Neural cell (in vitro differentiated cells): Measurements from ENCODE around the gene DCAF7. TPM values are rescaled to one million over a fixed set of nuclear protein-coding genes. Genes with fewer than 3 reads are reported as not detected.

Source experiments
- H2AFZ ChIP-seq: fragments of 200-600, 300-800 bp; sonication (generic), shearing (Covaris generic); 2 replicates; pipeline ENCODE4 v1.6.0; 2014; ENCODE audit warnings: low read depth, mild to moderate bottlenecking, antibody characterized with exemption, low read length, moderate library complexity
- H3F3A ChIP-seq: fragments of 200-600 bp; shearing (Covaris generic); 2 replicates; pipeline ENCODE4 v1.6.1; 2016; ENCODE audit warnings: mild to moderate bottlenecking, moderate library complexity, mixed read lengths, antibody characterized with exemption, low read length; ENCODE audit not compliant: insufficient read depth, poor library complexity, severe bottlenecking
- H3K27ac ChIP-seq: fragments of 200-600, 300-800 bp; sonication (generic), shearing (Covaris generic); 2 replicates; pipeline ENCODE4 v1.5.1; 2014; ENCODE audit warnings: mild to moderate bottlenecking, low read length, moderate library complexity
- H3K27me3 ChIP-seq: fragments of 300-800, 200-600 bp; sonication (generic), shearing (Covaris generic); 2 replicates; pipeline ENCODE4 v1.6.0; 2014; ENCODE audit warnings: mild to moderate bottlenecking, low read depth, low read length, moderate library complexity; ENCODE audit not compliant: insufficient read depth
- H3K36me3 ChIP-seq: fragments of 300-800, 200-600 bp; sonication (generic), shearing (Covaris generic); 2 replicates; pipeline ENCODE4 v1.5.1; 2014; ENCODE audit warnings: mild to moderate bottlenecking, antibody characterized with exemption, low read length, moderate library complexity; ENCODE audit not compliant: insufficient read depth
- H3K4me2 ChIP-seq: fragments of 300-800, 200-600 bp; sonication (generic), shearing (Covaris generic); 2 replicates; pipeline ENCODE4 v1.6.0; 2014; ENCODE audit warnings: mild to moderate bottlenecking, low read length
- H3K4me3 ChIP-seq: fragments of 300-800, 200-600 bp; sonication (generic), shearing (Covaris generic); 2 replicates; pipeline ENCODE4 v1.5.1; 2014; ENCODE audit warnings: mild to moderate bottlenecking, low read length, moderate library complexity
- H3K79me2 ChIP-seq: fragments of 200-600 bp; shearing (Covaris generic); replicated peaks from 2 replicates; pipeline ENCODE4 v1.6.0; 2014; ENCODE audit warnings: mild to moderate bottlenecking, low read length, moderate library complexity; ENCODE audit not compliant: insufficient read depth
- H3K9ac ChIP-seq: fragments of 300-800, 200-600 bp; sonication (generic), shearing (Covaris generic); 2 replicates; pipeline ENCODE4 v1.6.1; 2016; ENCODE audit warnings: mild to moderate bottlenecking, low read length, mixed read lengths
- H3K9me2 ChIP-seq: fragments of 200-600 bp; shearing (Covaris generic); 2 replicates; pipeline ENCODE4 v1.6.1; 2016; ENCODE audit warnings: mild to moderate bottlenecking, low read length, mixed read lengths; ENCODE audit not compliant: insufficient read depth
- H3K9me3 ChIP-seq: fragments of 200-600, 300-800 bp; sonication (generic), shearing (Covaris generic); 2 replicates; pipeline ENCODE4 v1.6.1; 2016; ENCODE audit warnings: mild to moderate bottlenecking, mixed run types, low read length, moderate library complexity, mixed read lengths
- H4K20me1 ChIP-seq: fragments of 200-600 bp; shearing (Covaris generic); 2 replicates; pipeline ENCODE4 v1.6.1; 2016; ENCODE audit warnings: mild to moderate bottlenecking, mixed run types; ENCODE audit not compliant: insufficient read depth
- EP300 ChIP-seq: fragments of 450-650 bp; conservative IDR thresholded peaks from 2 replicates; pipeline ENCODE4 v1.6.1; 2014; ENCODE audit warnings: antibody characterized with exemption, mild to moderate bottlenecking, moderate library complexity; ENCODE audit not compliant: poor library complexity, severe bottlenecking
- EZH2 ChIP-seq: fragments of 200-600, 300-800 bp; shearing (Covaris generic), sonication (generic); IDR thresholded peaks from 2 replicates; pipeline ENCODE4 v1.6.1; 2014; ENCODE audit warnings: antibody characterized with exemption, low read length, borderline replicate concordance, mild to moderate bottlenecking; ENCODE audit not compliant: insufficient read depth, poor library complexity, severe bottlenecking
- MXI1 ChIP-seq: fragments of 450-650 bp; conservative IDR thresholded peaks from 2 replicates; pipeline ENCODE4 v1.6.1; 2014; ENCODE audit warnings: antibody characterized with exemption, mild to moderate bottlenecking; ENCODE audit not compliant: poor library complexity, severe bottlenecking
- POLR2AphosphoS5 ChIP-seq: IDR thresholded peaks from 2 replicates; pipeline ENCODE4 v1.6.1; 2012
- RAD21 ChIP-seq: fragments of 450-650 bp; conservative IDR thresholded peaks from 2 replicates; pipeline ENCODE4 v1.6.1; 2014; ENCODE audit warnings: antibody characterized with exemption, mild to moderate bottlenecking, moderate library complexity
- REST ChIP-seq: IDR thresholded peaks from 2 replicates; pipeline ENCODE4 v1.6.1; 2012; ENCODE audit warnings: borderline replicate concordance
- SMC3 ChIP-seq: fragments of 450-650 bp; conservative IDR thresholded peaks from 2 replicates; pipeline ENCODE4 v1.6.1; 2014; ENCODE audit warnings: antibody characterized with exemption, mild to moderate bottlenecking, moderate library complexity; ENCODE audit not compliant: poor library complexity
- TAF1 ChIP-seq: IDR thresholded peaks from 2 replicates; pipeline ENCODE4 v1.6.1; 2012; ENCODE audit warnings: low read depth
- polyA plus RNA-seq: library from polyadenylated mRNA; depleted of rRNA; stranded (reverse); fragments of >200 nt; gene quantifications from 2 replicates; pipeline ENCODE4 v1.2.3, GENCODE V29; 2014
- TF ChIP-seq, protein P1 (sequence below): fragments of 450-650 bp; IDR thresholded peaks from 2 replicates; pipeline ENCODE4 v1.5.1; 2014; ENCODE audit warnings: antibody characterized with exemption, mild to moderate bottlenecking, moderate library complexity; ENCODE audit not compliant: poor library complexity, severe bottlenecking

Gene DCAF7
- polyA plus RNA-seq, 1 donor from 2014 or later = 35.3 TPM

GRCh38 chr17:63631062-63631461 is 80.8 kb downstream of the DCAF7 start:
- no peak overlapping the region for H3K27ac ChIP-seq
- no peaks in the 10 kb centered on the region for H4K20me1 ChIP-seq
- H3F3A ChIP-seq = no peaks in the 10 kb centered on the region
- no peak overlapping the region for H3K9ac ChIP-seq
- H3K36me3 ChIP-seq = no peaks in the 10 kb centered on the region
- H3K9me2 ChIP-seq = no peaks in the 10 kb centered on the region
- H3K27me3 ChIP-seq = no peaks in the 10 kb centered on the region
- no peak overlapping the region for H3K4me2 ChIP-seq
- peaks cover 32% of the 10 kb centered on the region for H3K79me2 ChIP-seq
- TF ChIP-seq, protein P1, sequence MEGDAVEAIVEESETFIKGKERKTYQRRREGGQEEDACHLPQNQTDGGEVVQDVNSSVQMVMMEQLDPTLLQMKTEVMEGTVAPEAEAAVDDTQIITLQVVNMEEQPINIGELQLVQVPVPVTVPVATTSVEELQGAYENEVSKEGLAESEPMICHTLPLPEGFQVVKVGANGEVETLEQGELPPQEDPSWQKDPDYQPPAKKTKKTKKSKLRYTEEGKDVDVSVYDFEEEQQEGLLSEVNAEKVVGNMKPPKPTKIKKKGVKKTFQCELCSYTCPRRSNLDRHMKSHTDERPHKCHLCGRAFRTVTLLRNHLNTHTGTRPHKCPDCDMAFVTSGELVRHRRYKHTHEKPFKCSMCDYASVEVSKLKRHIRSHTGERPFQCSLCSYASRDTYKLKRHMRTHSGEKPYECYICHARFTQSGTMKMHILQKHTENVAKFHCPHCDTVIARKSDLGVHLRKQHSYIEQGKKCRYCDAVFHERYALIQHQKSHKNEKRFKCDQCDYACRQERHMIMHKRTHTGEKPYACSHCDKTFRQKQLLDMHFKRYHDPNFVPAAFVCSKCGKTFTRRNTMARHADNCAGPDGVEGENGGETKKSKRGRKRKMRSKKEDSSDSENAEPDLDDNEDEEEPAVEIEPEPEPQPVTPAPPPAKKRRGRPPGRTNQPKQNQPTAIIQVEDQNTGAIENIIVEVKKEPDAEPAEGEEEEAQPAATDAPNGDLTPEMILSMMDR = no peak
- TF ChIP-seq TAF1 = no peak
- TF ChIP-seq POLR2AphosphoS5 = no peak
- no peak for TF ChIP-seq RAD21
- H2AFZ ChIP-seq = no peak overlapping the region
- H3K4me3 ChIP-seq = no peak overlapping the region
- H3K9me3 ChIP-seq = no peaks in the 10 kb centered on the region

DNA sequence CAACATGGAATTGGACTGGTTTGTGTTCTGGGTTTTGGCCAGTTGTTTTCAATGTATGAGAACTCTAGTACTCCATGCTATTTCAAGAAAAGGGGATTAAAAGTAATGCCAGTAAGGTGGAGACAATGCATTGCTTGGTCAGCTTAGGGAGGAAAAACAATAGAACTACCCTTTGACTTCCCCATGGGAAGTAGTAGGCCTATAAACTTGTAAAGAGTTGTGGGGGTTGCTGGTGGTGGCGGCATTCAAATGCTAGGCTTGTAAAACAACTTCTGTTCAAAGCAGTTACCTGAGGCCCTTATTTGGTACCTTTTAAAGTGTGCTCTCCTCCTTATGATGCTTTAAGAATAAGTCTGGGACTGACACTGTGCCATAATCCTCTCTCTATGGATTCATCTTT is 81.3 kb downstream of the DCAF7 start:
- no peak overlapping the region for H3K9ac ChIP-seq

More for the DNA sequence above, 81.3 kb downstream of the DCAF7 start:
- Histone ChIP-seq H3K79me2 (peaks cover 27% of the 10 kb centered on the region), H2AFZ (no peak overlapping the region), H3K36me3 (no peaks in the 10 kb centered on the region), H3K9me3 (no peaks in the 10 kb centered on the region), H3K9me2 (no peaks in the 10 kb centered on the region), H3K4me2 (no peak overlapping the region), H3K4me3 (no peak overlapping the region), H3K27ac (no peak overlapping the region), H3F3A (no peaks in the 10 kb centered on the region), H4K20me1 (no peaks in the 10 kb centered on the region), H3K27me3 (no peaks in the 10 kb centered on the region)
- TF ChIP-seq RAD21 (no peak), EZH2 (no peak), SMC3 (no peak), POLR2AphosphoS5 (no peak), TAF1 (no peak), EP300 (no peak), REST (no peak), MXI1 (no peak)
- TF ChIP-seq, protein P1 = no peak
